ENCODE results near the gene AATK. TPM values are rescaled to one million over a fixed set of nuclear protein-coding genes. Genes with fewer than 3 reads are reported as not detected.

AATK gene
- polyA plus RNA-seq, 2 of the 4 experiments (the other 2 are of a cell fraction) = 0.26 to 0.37 TPM

GRCh38 chr17:81132770-81133723 is 33.0 kb downstream of the AATK start (continued):
- no peak for TF ChIP-seq CTCF (IDR thresholded peaks at IDR 0.05)
- TF ChIP-seq TP53 (CRISPR knock-in tag; IDR thresholded peaks at IDR 0.05) = no peak
- TF ChIP-seq CHD2 (IDR thresholded peaks at IDR 0.05; ENCODE audit: low read length, partially characterized antibody) = no peak

GRCh38 chr17:81132197-81132540 is 33.9 kb downstream of the AATK start:
- POLR2A ChIA-PET = no interaction called here
- WGBS (ENCODE audit: missing lambda C conversion rate) = 66% methylated on average over 11 of the region's 11 CpGs
- Histone ChIP-seq H3K4me3 (no peak overlapping the region), H3K4me2 (no peak overlapping the region), H3K9me3 (no peaks in the 10 kb centered on the region), H3K27ac (no peak overlapping the region), H3K4me1 (no peaks in the 10 kb centered on the region)
- FAIRE-seq = no peak
- TF ChIP-seq MAZ (IDR thresholded peaks at IDR 0.05; ENCODE audit: borderline replicate concordance, low read depth, low read length) (no peak), FOSB (CRISPR knock-in tag; IDR thresholded peaks at IDR 0.05) (no peak), MAX (IDR thresholded peaks at IDR 0.05) (no peak), RFX5 (IDR thresholded peaks at IDR 0.05) (no peak), HES2 (IDR thresholded peaks at IDR 0.05) (no peak), HMGXB4 (CRISPR knock-in tag; IDR thresholded peaks at IDR 0.05; ENCODE audit: borderline replicate concordance) (no peak), HOXA7 (CRISPR knock-in tag; IDR thresholded peaks at IDR 0.05) (no peak), RAD21 (conservative IDR thresholded peaks at IDR 0.05 in 1 of 2, IDR thresholded peaks at IDR 0.05 in 1 of 2) (no peak), CHD4 (IDR thresholded peaks at IDR 0.05; ENCODE audit: borderline replicate concordance) (no peak), REST (IDR thresholded peaks at IDR 0.05) (no peak), KDM5A (IDR thresholded peaks at IDR 0.05) (no peak), CHD2 (IDR thresholded peaks at IDR 0.05; ENCODE audit: low read length, partially characterized antibody) (no peak), BHLHE40 (IDR thresholded peaks at IDR 0.05; ENCODE audit: low read depth, low read length) (no peak), EHF (CRISPR knock-in tag; IDR thresholded peaks at IDR 0.05) (no peak), POLR2AphosphoS2 (conservative IDR thresholded peaks at IDR 0.05; ENCODE audit: low read length) (no peak), KDM1A (IDR thresholded peaks at IDR 0.05; ENCODE audit: low read depth) (no peak)
- CTCF ChIA-PET = interaction anchor here (0.7 to 5.5 kb wide), 7 partner anchors 8 to 98 kb away, joined by 3 to 51 read pairs (median 4); no protein-coding TSS in a partner anchor
- no peak for DNase-seq (ENCODE audit: low read depth in 1 of 2, low spot score in 1 of 2)
- ATAC-seq = no peak

Data from A549 (cell line).